GDM1 (cell line): ENCODE results near the gene EPAS1.

ENCODE experiments used
- DNase-seq: peaks from one replicate; lab custom pipeline; 2025; lab: John Stamatoyannopoulos, UW

The EPAS1 gene

GRCh38 chr2:46365913-46366667 lies 68.9 kb downstream of the EPAS1 start:
- no peak for DNase-seq

GRCh38 chr2:46366668-46367052 lies 69.5 kb downstream of the EPAS1 start:
- DNase-seq = no peak

DNA sequence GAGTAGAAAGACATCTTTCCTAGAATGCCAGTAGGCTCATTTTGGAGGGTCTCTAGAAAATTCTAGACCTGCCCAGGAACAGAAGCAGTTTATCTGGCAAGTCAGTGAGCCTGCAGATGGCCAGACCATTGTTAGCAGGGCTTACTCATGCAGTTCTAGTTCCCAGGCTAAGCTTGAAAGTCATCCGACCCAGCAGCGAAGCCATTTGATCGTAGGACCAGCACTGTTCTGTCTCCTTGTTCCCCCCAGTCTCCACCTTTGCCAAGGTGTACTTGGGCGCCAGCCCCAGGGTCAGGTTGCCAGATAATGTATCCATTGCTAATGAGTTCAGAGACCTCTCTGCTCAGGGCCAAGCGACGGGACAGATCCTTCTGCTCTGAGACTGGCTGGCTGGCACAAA lies 70.1 kb downstream of the EPAS1 start:
- no peak for DNase-seq

DNA sequence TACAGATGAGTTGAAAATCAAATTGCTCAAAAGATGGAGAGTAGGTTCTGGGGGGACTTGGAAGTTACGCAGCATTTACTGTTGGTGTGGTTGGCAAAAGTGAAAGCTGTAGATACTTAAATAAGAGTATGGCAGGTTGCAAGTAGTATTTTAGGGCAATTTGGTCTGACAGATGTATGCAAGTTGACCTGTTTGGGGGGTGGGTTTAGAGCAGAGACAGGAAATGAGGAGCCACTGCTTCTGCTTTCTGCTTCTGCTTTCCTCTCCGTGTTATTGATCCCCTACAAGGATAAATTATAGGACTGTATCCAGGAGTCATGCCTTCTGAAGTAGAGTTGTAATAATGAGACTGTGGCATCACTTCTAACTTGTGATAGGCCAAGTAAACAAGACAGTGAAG lies 71.2 kb downstream of the EPAS1 start:
- DNase-seq = peak; percentile 69

DNA sequence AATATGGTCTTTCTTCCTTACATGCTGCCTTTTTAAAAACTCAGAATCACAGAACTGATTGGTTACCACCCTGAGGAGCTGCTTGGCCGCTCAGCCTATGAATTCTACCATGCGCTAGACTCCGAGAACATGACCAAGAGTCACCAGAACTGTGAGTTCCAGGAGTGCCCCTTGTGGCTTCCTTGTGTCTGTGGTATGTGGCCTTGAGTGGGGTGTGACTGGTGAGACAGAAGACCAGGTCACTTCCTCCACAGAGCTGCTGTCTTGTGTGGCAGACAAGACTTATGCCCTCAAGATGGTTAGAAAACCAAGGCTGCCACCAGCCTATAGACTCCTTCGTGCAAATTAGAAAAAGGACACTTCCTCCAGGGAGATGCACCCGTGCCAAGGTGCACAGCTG lies 72.6 kb downstream of the EPAS1 start:
- peak; percentile 37 for DNase-seq

DNA sequence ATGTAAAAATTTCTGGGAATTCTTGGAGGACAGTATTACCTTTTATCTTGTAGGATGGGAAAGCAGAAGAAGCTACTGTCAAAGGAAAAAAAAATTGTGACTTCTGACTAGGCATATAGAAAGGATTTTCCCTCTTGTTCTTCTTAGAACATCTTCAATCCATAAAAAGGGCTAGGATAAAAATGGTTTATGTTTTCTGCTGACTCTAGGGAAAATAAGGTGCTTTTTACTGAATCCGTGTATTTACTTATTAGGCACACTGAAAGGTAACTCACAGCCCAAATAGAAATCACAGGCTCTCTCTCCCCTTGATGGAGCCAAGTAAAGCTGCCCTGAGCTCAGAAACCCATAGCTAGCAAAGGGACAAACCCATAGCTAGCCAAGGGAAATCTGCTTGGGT lies 74.6 kb downstream of the EPAS1 start:
- DNase-seq = no peak

- DNase-seq = no peak
Measured at GRCh38 chr2:46372475-46372874, 75.3 kb downstream of the EPAS1 start.

- no peak for DNase-seq
Measured at GRCh38 chr2:46373238-46373637, 76.0 kb downstream of the EPAS1 start.

DNA sequence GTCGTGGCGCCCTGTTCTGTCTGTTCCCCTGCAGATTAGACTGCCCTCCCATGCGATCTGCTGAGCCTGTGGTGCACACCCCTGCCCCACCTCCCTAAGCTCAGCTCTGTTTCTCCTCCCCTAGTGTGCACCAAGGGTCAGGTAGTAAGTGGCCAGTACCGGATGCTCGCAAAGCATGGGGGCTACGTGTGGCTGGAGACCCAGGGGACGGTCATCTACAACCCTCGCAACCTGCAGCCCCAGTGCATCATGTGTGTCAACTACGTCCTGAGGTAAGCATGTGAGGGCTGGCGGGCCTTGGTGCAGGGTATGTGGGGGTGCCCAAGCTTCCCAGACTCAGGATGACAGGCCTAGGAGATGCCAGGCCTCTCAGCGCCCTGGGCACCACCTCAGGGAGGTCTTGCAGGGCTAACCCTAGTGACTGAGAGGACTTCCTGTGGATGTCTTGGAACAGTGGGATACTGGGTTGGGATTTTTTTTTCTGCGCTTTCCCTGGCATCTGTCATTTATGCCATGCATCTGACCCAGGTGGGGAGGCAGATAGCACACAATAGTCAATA lies 78.4 kb downstream of the EPAS1 start:
- no peak for DNase-seq

- no peak for DNase-seq
Measured at GRCh38 chr2:46376586-46376985, 79.4 kb downstream of the EPAS1 start.

- no peak for DNase-seq
Measured at GRCh38 chr2:46377101-46377581, 79.9 kb downstream of the EPAS1 start.

GRCh38 chr2:46377666-46378560 lies 80.7 kb downstream of the EPAS1 start:
- DNase-seq = no peak

GRCh38 chr2:46378616-46379015 lies 81.4 kb downstream of the EPAS1 start:
- DNase-seq = no peak

DNA sequence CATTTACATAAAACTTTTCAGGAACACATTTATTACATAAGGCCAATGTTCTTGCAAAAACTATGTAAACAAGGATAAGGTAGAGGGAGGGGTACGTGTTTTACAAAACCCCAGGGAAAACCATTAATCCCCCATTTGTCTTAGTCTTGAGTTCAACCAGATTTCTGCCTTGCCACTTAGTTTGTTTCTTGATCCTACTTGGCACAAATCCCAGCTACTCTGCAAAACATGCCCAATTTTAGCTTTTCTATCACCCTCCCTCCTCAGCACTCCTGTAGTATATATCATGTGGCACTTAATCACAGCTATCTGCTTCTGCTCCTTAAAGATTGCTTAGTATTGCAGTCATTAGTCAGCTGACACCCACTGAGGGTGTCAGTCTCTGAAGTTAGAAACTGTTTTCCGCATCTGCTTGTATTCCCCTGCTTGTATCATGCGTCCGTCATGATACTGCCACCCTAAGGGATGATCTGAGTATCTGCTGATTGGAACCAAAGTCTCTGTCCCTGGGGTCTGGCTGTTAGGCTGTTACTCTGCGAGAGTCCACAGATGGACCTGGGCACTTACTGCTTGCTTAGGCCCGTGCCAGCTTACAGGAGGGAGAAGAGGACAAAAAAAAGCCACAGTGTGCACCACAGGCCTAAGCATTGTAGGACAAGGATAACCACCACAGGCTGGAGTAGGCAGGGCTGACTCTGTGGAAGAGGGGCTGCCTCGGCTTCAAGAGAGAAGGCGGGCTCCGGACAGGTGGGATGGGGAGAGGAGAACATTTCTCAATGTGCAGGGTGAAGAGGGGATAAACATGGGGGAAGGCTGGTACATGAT lies 82.2 kb downstream of the EPAS1 start:
- DNase-seq = no peak

GRCh38 chr2:46380038-46380940 lies 83.1 kb downstream of the EPAS1 start:
- no peak for DNase-seq

DNA sequence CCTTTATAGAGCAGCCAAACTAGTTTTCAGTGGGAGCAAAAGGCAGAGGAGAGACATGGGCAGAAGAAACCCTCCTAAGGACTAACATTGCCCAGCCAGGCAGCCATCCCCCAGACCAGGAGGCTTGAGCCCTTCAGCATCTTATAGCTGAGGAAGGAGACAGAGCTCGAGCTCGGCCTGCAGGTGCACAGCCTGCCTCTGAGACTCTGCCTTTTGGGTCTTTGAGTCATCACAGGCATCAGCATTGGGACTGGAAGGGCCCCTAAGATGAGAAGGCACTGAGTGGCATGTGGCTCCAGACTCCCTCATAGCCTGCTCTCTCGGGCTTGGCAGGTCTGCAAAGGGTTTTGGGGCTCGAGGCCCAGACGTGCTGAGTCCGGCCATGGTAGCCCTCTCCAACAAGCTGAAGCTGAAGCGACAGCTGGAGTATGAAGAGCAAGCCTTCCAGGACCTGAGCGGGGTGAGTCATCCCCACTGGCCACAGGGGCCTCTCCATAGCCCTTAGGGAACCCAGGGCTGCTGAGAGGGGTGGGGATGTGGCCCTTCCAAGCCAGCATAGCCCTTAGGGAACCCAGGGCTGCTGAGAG lies 84.1 kb downstream of the EPAS1 start:
- DNase-seq = no peak

GRCh38 chr2:46381871-46382270 lies 84.7 kb downstream of the EPAS1 start:
- no peak for DNase-seq

DNA sequence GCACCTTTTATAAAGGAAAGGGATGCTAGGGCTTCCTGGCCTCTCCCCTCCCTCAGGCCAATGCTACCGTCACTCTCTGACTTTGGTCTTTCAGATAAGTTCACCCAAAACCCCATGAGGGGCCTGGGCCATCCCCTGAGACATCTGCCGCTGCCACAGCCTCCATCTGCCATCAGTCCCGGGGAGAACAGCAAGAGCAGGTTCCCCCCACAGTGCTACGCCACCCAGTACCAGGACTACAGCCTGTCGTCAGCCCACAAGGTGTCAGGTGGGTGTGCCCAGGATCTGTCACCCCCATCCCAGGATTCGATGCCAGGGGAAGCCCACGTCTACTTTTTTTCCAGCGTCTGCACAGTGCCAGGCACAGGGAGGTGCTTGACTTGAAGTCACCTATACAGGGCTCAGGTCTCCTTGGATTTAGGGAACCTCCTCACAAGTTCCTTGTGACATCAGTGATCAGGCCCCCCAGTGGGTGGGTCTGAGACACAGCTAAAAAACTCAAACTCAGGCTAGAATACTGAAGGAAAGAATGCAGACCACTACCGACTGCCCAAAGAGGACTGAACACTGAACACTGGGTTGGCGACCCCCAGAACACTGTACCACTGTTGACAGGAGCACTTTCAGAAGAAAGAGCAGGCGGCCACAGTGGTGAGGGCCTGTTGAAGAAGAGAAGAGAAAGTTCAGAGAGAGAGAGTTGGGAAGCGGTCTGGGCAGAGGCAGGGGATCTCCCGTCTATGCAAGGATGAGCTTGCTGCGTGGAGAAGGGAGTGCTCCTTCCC lies 85.3 kb downstream of the EPAS1 start:
- DNase-seq = no peak

DNA sequence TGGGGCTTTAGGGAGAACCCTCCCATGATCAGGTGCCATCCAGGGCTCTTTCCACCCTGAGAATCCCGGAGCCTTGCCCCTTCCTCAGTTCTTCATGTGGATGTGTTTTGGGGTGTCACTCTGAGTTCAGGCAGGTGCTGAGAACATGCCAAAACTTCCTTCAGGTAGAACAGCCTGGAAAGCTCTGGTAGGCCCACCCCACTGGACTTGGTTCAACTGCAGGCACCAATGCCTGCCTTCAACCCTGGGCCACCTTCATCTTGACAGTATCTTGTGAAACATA lies 85.8 kb downstream of the EPAS1 start:
- no peak for DNase-seq
